H9 (cell line): ENCODE data around the gene LSM4. TPM values are rescaled to one million over a fixed set of nuclear protein-coding genes. Genes with fewer than 3 reads are reported as not detected.

ENCODE experiments used
- DNase-seq: peaks from one replicate; pipeline ENCODE4 v3.0.0-alpha.2; 2017
- H2AFZ ChIP-seq: one replicate; pipeline ENCODE4 v1.6.1; 2013; ENCODE audit warnings: mild to moderate bottlenecking, low read length, control low read depth, moderate library complexity
- H2AK5ac ChIP-seq: 2 replicates; pipeline ENCODE4 v1.6.1; 2013; ENCODE audit warnings: low read length, control low read depth, mixed read lengths; ENCODE audit not compliant: insufficient read length
- H2BK120ac ChIP-seq: one replicate; pipeline ENCODE4 v1.6.1; 2013; ENCODE audit warnings: low read depth, mild to moderate bottlenecking, low read length, control low read depth, inconsistent platforms; ENCODE audit not compliant: poor library complexity, severe bottlenecking
- H2BK12ac ChIP-seq: 2 replicates; pipeline ENCODE4 v1.6.1; 2013; ENCODE audit warnings: low read length, control low read depth, mixed read lengths, low read depth; ENCODE audit not compliant: insufficient read length
- H2BK15ac ChIP-seq: 2 replicates; pipeline ENCODE4 v1.6.1; 2013; ENCODE audit warnings: low read depth, low read length, control low read depth
- H2BK20ac ChIP-seq: one replicate; pipeline ENCODE4 v1.6.1; 2013; ENCODE audit warnings: low read depth, mild to moderate bottlenecking, low read length, control low read depth, inconsistent platforms; ENCODE audit not compliant: poor library complexity, severe bottlenecking
- H2BK5ac ChIP-seq: 2 replicates; pipeline ENCODE4 v1.6.1; 2013; ENCODE audit warnings: low read length, control low read depth, mixed read lengths; ENCODE audit not compliant: insufficient read length
- H3K14ac ChIP-seq: 2 replicates; pipeline ENCODE4 v1.6.1; 2013; ENCODE audit warnings: low read length, control low read depth; ENCODE audit not compliant: insufficient read depth
- H3K18ac ChIP-seq: 2 replicates; pipeline ENCODE4 v1.6.1; 2013; ENCODE audit warnings: low read depth, mild to moderate bottlenecking, mixed read lengths, low read length, control low read depth; ENCODE audit not compliant: insufficient read length
- H3K23ac ChIP-seq: 2 replicates; pipeline ENCODE4 v1.6.1; 2013; ENCODE audit warnings: low read length, control low read depth, mixed read lengths, low read depth; ENCODE audit not compliant: insufficient read length
- H3K23me2 ChIP-seq: 2 replicates; pipeline ENCODE4 v1.6.1; 2013; ENCODE audit warnings: low read depth, mild to moderate bottlenecking, mixed read lengths, low read length, control low read depth; ENCODE audit not compliant: insufficient read length, poor library complexity, severe bottlenecking
- H3K27ac ChIP-seq: 2 replicates; pipeline ENCODE4 v1.5.1; 2013; ENCODE audit warnings: low read length, control low read depth, mixed read lengths, low read depth; ENCODE audit not compliant: insufficient read length
- H3K27me3 ChIP-seq: 2 replicates; pipeline ENCODE4 v1.6.1; 2013; ENCODE audit warnings: low read length, control low read depth, inconsistent platforms; ENCODE audit not compliant: insufficient read depth
- H3K4ac ChIP-seq: 2 replicates; pipeline ENCODE4 v1.6.1; 2013; ENCODE audit warnings: low read depth, mild to moderate bottlenecking, control low read depth, inconsistent platforms, low read length, moderate library complexity
- H3K4me1 ChIP-seq: 2 replicates; pipeline ENCODE4 v1.6.1; 2013; ENCODE audit warnings: low read length, control low read depth, inconsistent platforms; ENCODE audit not compliant: insufficient read depth
- H3K4me2 ChIP-seq: 2 replicates; pipeline ENCODE4 v1.6.1; 2013; ENCODE audit warnings: low read length, control low read depth, mixed read lengths; ENCODE audit not compliant: insufficient read length, insufficient read depth
- H3K56ac ChIP-seq: 2 replicates; pipeline ENCODE4 v1.6.1; 2013; ENCODE audit warnings: low read depth, mild to moderate bottlenecking, mixed read lengths, low read length, control low read depth; ENCODE audit not compliant: insufficient read length
- H3K79me1 ChIP-seq: 2 replicates; pipeline ENCODE4 v1.6.1; 2013; ENCODE audit warnings: low read depth, mild to moderate bottlenecking, moderate library complexity, low read length, control low read depth, inconsistent platforms; ENCODE audit not compliant: insufficient read depth, poor library complexity, severe bottlenecking
- H3K79me2 ChIP-seq: 2 replicates; pipeline ENCODE4 v1.6.1; 2013; ENCODE audit warnings: low read length, control low read depth, inconsistent platforms; ENCODE audit not compliant: insufficient read depth
- H3K9ac ChIP-seq: 2 replicates; pipeline ENCODE4 v1.6.1; 2013; ENCODE audit warnings: low read length, control low read depth, mixed read lengths; ENCODE audit not compliant: insufficient read length; ENCODE audit errors: extremely low read depth
- H3K9me3 ChIP-seq: one replicate; pipeline ENCODE4 v1.6.1; 2013; ENCODE audit warnings: low read depth, low read length, inconsistent platforms; ENCODE audit not compliant: control insufficient read depth
- H3T11ph ChIP-seq: one replicate; pipeline ENCODE4 v1.6.1; 2013; ENCODE audit warnings: mild to moderate bottlenecking, low read length, control low read depth, inconsistent platforms
- H4K20me1 ChIP-seq: one replicate; pipeline ENCODE4 v1.6.1; 2013; ENCODE audit not compliant: control insufficient read depth, insufficient read length, insufficient read depth
- H4K5ac ChIP-seq: 2 replicates; pipeline ENCODE4 v1.6.1; 2013; ENCODE audit warnings: low read depth, mild to moderate bottlenecking, mixed read lengths, low read length, control low read depth; ENCODE audit not compliant: insufficient read length
- H4K8ac ChIP-seq: replicated peaks from 2 replicates; pipeline ENCODE4 v1.6.1; 2013; ENCODE audit warnings: low read length, control low read depth, mixed read lengths, low read depth; ENCODE audit not compliant: insufficient read length
- H4K91ac ChIP-seq: 2 replicates; pipeline ENCODE4 v1.6.1; 2013; ENCODE audit warnings: low read depth, mild to moderate bottlenecking, moderate library complexity, mixed read lengths, low read length, control low read depth; ENCODE audit not compliant: insufficient read length
- H3K27ac Mint-ChIP-seq, 3 experiments: 2 replicates in 2 of 3; 3 replicates in 1 of 3; pipeline ENCODE4 v1.8.0; 2020 to 2021; ENCODE audit warnings: mixed read lengths in 3 of 3, mild to moderate bottlenecking in 1 of 3, moderate library complexity in 1 of 3
- H3K27me3 Mint-ChIP-seq: 2 replicates; pipeline ENCODE4 v1.8.0; 2021; ENCODE audit warnings: low read depth, mild to moderate bottlenecking, moderate library complexity, mixed read lengths
- H3K36me3 Mint-ChIP-seq, 3 experiments: 2 replicates in 2 of 3; 3 replicates in 1 of 3; pipeline ENCODE4 v1.8.0; 2020 to 2021; ENCODE audit warnings: low read depth in 3 of 3, mixed read lengths in 3 of 3; ENCODE audit not compliant: insufficient read depth in 1 of 3
- H3K4me1 Mint-ChIP-seq, 2 experiments: 2 replicates each; pipeline ENCODE4 v1.8.0; 2020; ENCODE audit warnings: mixed read lengths in 2 of 2
- H3K4me3 Mint-ChIP-seq, 2 experiments: 2 replicates in 1 of 2; 3 replicates in 1 of 2; pipeline ENCODE4 v1.8.0; 2020 to 2021; ENCODE audit warnings: mild to moderate bottlenecking in 2 of 2, mixed read lengths in 2 of 2, moderate library complexity in 1 of 2
- H3K9me3 Mint-ChIP-seq, 2 experiments: 2 replicates in 1 of 2; 3 replicates in 1 of 2; pipeline ENCODE4 v1.8.0; 2020; ENCODE audit warnings: mild to moderate bottlenecking in 2 of 2, mixed read lengths in 2 of 2, moderate library complexity in 1 of 2
- CTCF ChIP-seq: fragments of 200-600 bp; sonication (generic); conservative IDR thresholded peaks from 3 replicates; pipeline ENCODE4 v1.8.0; 2021; ENCODE audit warnings: antibody characterized with exemption, mild to moderate bottlenecking
- WGBS: extraction: QIAGEN DNeasy Blood & Tissue Kit; methylation state at CpG from one replicate; pipeline ENCODE4 v1.1.7; 2013; ENCODE audit warnings: missing lambda C conversion rate, low lambda C conversion rate, mixed read lengths; ENCODE audit not compliant: insufficient read length; ENCODE audit errors: extremely low coverage; 5-methylcytosine and 5-hydroxymethylcytosine counted together
- total RNA-seq: library from RNA; stranded (reverse); gene quantifications from 2 replicates; pipeline ENCODE4 v1.2.1, GENCODE V29; 2021

The LSM4 gene
- total RNA-seq, 1 experiment from 2014 or later = 342 TPM

DNA sequence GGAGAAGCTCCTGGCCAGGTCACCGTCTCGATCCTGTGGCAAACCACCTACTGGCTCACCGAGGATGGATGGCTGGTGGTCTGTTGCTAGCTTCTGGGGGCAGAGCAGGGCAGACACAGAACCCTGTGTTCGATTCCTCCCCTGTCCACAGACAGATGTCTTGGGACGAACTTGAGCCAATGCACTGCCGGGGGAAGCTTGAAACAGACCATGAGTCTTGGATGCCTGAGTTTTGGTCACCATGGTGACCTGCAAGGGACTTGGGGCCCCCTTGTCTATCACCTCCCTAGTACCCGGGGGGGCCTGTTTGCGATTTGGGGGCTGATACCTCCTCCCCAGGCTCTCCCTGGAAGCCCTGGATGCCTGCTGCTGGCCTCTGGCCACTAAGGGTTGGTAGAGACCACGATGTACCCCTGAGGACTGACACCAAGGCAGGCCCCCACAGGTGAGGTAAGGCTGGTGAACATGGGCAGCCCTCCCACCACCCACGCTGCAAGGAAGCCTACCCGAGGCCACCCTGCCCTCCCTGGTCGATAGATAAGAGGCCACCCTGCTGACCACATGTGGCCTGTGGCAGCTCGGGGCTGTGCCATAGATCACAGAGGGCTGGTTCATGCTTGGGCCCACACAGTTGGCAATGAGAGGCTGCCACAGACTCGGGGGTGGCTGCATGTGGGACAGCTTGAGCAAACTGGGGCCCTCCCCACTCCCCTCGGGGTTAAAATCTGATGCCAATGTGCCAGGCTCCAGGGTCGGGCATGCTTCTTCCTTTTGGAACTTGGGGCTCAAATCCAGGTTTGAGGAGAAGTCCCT, 59.3 kb downstream of the LSM4 start:
- H2AK5ac ChIP-seq = no peak overlapping the region
- H4K20me1 ChIP-seq = no peaks in the 10 kb centered on the region
- no peaks in the 10 kb centered on the region for H3K4me1 Mint-ChIP-seq
- no peak overlapping the region for H3K27ac Mint-ChIP-seq
- no peak overlapping the region for H4K8ac ChIP-seq
- H3K79me1 ChIP-seq = no peaks in the 10 kb centered on the region
- no CpG with 5 or more reads among the region's 16 CpGs for WGBS
- no peak overlapping the region for H3K14ac ChIP-seq
- H3K23me2 ChIP-seq = no peaks in the 10 kb centered on the region
- no peak overlapping the region for H2BK12ac ChIP-seq
- H3K4me3 Mint-ChIP-seq = no peak overlapping the region
- no peak overlapping the region for H2BK20ac ChIP-seq
- H2AFZ ChIP-seq = no peak overlapping the region
- H2BK5ac ChIP-seq = no peak overlapping the region
- no peak for DNase-seq
- no peak overlapping the region for H3K9ac ChIP-seq
- no peaks in the 10 kb centered on the region for H3K27me3 ChIP-seq
- no peak overlapping the region for H3K23ac ChIP-seq
- H3K4me2 ChIP-seq = no peak overlapping the region
- no peak overlapping the region for H3K27ac ChIP-seq
- H3K79me2 ChIP-seq = no peaks in the 10 kb centered on the region
- no peak overlapping the region for H3K56ac ChIP-seq
- no peaks in the 10 kb centered on the region; a peak in 2 of 5 replicates for H3K9me3 Mint-ChIP-seq
- H2BK15ac ChIP-seq = no peak overlapping the region
- H3T11ph ChIP-seq = no peak overlapping the region
- H3K18ac ChIP-seq = no peak overlapping the region
- H4K91ac ChIP-seq = no peak overlapping the region
- peaks cover 13% of the 10 kb centered on the region for H3K27me3 Mint-ChIP-seq
- H3K36me3 Mint-ChIP-seq = peaks cover 2 to 20% (median 5%) of the 10 kb centered on the region in 3 experiments; a peak in 4 of 7 replicates
- no peaks in the 10 kb centered on the region for H3K4me1 ChIP-seq
- no peak for TF ChIP-seq CTCF
- no peaks in the 10 kb centered on the region for H3K9me3 ChIP-seq
- H4K5ac ChIP-seq = no peak overlapping the region
- no peak overlapping the region for H2BK120ac ChIP-seq
- no peak overlapping the region for H3K4ac ChIP-seq
